ENCODE measurements around the gene TANGO2. TPM values are rescaled to one million over a fixed set of nuclear protein-coding genes. Genes with fewer than 3 reads are reported as not detected.

Gene TANGO2
- total RNA-seq, 1 donor from 2014 or later = 19.9 TPM

DNA sequence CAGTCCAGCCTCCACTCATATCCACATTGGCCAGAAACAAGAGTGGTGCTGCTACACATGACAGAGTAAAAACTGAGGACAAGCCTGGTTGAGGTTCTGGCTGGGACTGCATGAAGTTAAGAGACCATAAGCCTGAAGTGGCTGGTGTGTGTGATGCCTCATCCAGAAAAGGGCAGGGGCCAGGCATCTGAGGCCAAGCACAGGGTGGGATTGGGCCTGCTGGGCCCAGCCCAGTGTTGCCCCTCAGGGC lies 29.6 kb upstream of the TANGO2 start:
- DNase-seq (ENCODE audit: low spot score, unreplicated experiment) = no peak
- no peak overlapping the region for H3K4me3 Mint-ChIP-seq (ENCODE audit: low read depth)
- H3K36me3 Mint-ChIP-seq (ENCODE audit: insufficient read depth) = no peaks in the 10 kb centered on the region
- no peaks in the 10 kb centered on the region for H3K27me3 Mint-ChIP-seq
- TF ChIP-seq, protein P1, sequence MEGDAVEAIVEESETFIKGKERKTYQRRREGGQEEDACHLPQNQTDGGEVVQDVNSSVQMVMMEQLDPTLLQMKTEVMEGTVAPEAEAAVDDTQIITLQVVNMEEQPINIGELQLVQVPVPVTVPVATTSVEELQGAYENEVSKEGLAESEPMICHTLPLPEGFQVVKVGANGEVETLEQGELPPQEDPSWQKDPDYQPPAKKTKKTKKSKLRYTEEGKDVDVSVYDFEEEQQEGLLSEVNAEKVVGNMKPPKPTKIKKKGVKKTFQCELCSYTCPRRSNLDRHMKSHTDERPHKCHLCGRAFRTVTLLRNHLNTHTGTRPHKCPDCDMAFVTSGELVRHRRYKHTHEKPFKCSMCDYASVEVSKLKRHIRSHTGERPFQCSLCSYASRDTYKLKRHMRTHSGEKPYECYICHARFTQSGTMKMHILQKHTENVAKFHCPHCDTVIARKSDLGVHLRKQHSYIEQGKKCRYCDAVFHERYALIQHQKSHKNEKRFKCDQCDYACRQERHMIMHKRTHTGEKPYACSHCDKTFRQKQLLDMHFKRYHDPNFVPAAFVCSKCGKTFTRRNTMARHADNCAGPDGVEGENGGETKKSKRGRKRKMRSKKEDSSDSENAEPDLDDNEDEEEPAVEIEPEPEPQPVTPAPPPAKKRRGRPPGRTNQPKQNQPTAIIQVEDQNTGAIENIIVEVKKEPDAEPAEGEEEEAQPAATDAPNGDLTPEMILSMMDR (IDR thresholded peaks at IDR 0.05; ENCODE audit: unreplicated experiment) = no peak
- H3K9me3 Mint-ChIP-seq (ENCODE audit: low read depth) = no peaks in the 10 kb centered on the region
- H3K4me1 Mint-ChIP-seq (ENCODE audit: low read depth) = peaks cover under 1% of the 10 kb centered on the region
- H3K27ac Mint-ChIP-seq = no peak overlapping the region

DNA sequence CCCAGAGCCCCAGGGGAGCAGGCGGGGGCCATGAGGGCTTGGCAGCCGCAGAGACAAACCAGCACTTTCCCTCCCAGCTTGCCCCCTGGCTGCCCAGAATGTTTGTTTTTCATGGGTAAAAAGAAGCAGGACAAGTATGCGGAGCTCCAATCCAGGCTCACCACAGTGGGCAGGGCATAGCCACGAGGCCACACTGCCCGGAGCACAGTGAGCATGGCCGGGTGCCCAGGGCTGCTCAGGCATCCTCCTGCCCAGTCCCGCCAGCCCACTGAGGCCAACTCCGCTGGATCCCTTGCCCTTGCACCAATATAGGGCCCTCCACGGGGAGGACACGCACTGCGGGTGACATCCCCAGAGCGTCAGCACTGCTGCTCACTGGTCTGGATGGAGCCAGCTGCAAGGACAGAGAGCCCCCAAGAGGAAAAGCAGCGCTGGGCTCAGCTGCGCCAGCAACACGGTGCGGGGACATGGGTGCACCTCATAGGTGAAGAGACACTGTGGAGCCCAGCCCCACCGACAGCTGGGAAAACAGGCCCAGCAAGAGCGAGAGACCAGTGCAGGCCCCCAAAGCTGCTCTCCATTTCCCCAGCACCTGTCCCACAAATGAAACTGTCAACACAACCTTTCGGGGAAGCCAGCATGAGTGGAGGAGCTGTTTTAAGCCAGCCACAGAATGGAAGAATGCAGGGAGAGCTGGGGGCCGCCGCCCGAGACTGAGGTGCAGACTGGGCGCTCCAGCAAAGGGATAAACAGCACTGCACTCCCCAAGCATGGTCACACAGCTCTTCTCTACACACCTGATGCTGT lies 29.1 kb upstream of the TANGO2 start:
- Mint-ChIP-seq H3K27me3 (no peaks in the 10 kb centered on the region), H3K4me1 (ENCODE audit: low read depth) (no peaks in the 10 kb centered on the region), H3K4me3 (ENCODE audit: low read depth) (no peak overlapping the region), H3K27ac (no peak overlapping the region), H3K36me3 (ENCODE audit: insufficient read depth) (no peaks in the 10 kb centered on the region), H3K9me3 (ENCODE audit: low read depth) (no peaks in the 10 kb centered on the region)
- TF ChIP-seq, protein P1 (IDR thresholded peaks at IDR 0.05; ENCODE audit: unreplicated experiment) = no peak
- no peak for DNase-seq (ENCODE audit: low spot score, unreplicated experiment)

DNA sequence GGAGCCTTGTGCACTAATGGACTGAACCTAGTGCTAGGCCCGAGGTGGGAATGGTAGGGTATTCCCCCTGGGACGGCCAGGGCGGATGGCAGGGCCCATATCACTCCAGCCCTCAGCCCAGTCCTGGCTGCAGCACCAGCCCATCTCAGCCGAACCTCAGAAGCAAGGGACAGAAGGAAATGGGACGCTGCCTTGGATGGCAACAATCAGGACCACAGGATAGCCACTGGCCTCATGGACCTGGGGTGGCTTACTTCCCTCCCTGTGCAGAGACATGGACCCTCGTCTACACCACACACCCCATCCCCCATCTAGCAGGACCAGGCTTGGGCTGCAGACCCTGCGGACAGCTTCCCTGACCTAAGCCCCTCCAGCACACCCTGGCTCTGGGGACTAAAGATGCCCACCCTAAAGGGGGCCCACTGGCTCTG lies 28.4 kb upstream of the TANGO2 start:
- Mint-ChIP-seq H3K9me3 (ENCODE audit: low read depth) (no peaks in the 10 kb centered on the region), H3K4me1 (ENCODE audit: low read depth) (no peaks in the 10 kb centered on the region), H3K36me3 (ENCODE audit: insufficient read depth) (no peaks in the 10 kb centered on the region), H3K4me3 (ENCODE audit: low read depth) (no peak overlapping the region), H3K27ac (no peak overlapping the region), H3K27me3 (no peaks in the 10 kb centered on the region)
- DNase-seq (ENCODE audit: low spot score, unreplicated experiment) = no peak
- TF ChIP-seq, protein P1 (IDR thresholded peaks at IDR 0.05; ENCODE audit: unreplicated experiment) = no peak

DNA sequence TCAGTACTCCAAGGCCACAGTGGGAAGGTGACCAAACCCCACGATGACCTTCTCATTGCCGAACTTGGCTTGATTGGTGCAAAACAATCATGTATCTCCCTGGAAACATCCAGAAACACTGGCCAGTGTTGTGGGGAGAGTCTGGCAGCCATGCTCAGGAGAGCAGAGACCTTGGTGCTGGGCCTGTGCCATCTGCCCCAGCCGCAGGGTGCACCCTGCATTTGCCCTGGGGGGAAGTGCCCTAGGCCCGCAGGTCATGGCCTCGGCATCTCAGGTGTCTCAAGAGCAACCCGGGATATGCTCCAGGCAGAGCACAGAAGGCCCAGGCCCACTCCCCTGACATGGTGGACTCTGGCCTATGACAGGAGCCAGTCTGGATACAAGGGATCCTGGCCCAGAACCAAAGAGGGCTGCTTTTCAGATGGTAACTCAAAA lies 28.0 kb upstream of the TANGO2 start:
- Mint-ChIP-seq H3K36me3 (ENCODE audit: insufficient read depth) (no peaks in the 10 kb centered on the region), H3K27ac (no peak overlapping the region), H3K4me3 (ENCODE audit: low read depth) (no peak overlapping the region), H3K9me3 (ENCODE audit: low read depth) (no peaks in the 10 kb centered on the region), H3K27me3 (no peaks in the 10 kb centered on the region), H3K4me1 (ENCODE audit: low read depth) (no peaks in the 10 kb centered on the region)
- TF ChIP-seq, protein P1 (IDR thresholded peaks at IDR 0.05; ENCODE audit: unreplicated experiment) = no peak
- no peak for DNase-seq (ENCODE audit: low spot score, unreplicated experiment)

DNA sequence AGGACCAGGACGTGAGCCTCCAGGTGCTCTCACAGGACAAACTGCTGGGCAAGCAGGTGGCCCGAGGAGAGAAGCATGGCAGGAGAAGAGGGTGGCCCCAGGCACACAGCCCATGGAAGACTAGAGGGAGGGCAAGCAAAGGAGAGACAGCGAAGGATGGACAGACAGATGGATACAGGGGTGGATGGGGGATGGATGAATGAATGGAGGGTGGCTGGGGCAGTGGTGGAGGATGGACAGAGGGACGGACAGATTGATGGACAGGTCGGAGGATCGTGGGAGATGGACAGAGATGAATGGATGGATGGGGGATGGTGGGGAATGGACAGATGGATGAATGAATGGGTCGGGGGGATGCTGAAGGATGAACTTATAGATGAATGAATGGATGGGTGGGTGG lies 27.0 kb upstream of the TANGO2 start:
- TF ChIP-seq, protein P1 (IDR thresholded peaks at IDR 0.05; ENCODE audit: unreplicated experiment) = no peak
- no peak for DNase-seq (ENCODE audit: low spot score, unreplicated experiment)
- no peak overlapping the region for H3K4me3 Mint-ChIP-seq (ENCODE audit: low read depth)
- H3K27ac Mint-ChIP-seq = no peak overlapping the region
- H3K27me3 Mint-ChIP-seq = no peaks in the 10 kb centered on the region
- no peaks in the 10 kb centered on the region for H3K9me3 Mint-ChIP-seq (ENCODE audit: low read depth)
- peaks cover 5% of the 10 kb centered on the region for H3K4me1 Mint-ChIP-seq (ENCODE audit: low read depth)
- no peaks in the 10 kb centered on the region for H3K36me3 Mint-ChIP-seq (ENCODE audit: insufficient read depth)
